HL-60 (cell line): ENCODE measurements around the gene TBX20.

Experiments used
- GABPA ChIP-seq: IDR thresholded peaks from 2 replicates; pipeline ENCODE4 v1.6.1; 2012; ENCODE audit warnings: low read depth
- POLR2AphosphoS5 ChIP-seq: IDR thresholded peaks from 2 replicates; pipeline ENCODE4 v1.6.1; 2012; ENCODE audit warnings: low read depth
- REST ChIP-seq: IDR thresholded peaks from 2 replicates; pipeline ENCODE4 v1.6.1; 2012; ENCODE audit warnings: low read depth; ENCODE audit not compliant: insufficient replicate concordance
- SPI1 ChIP-seq: IDR thresholded peaks from 2 replicates; pipeline ENCODE4 v1.6.1; 2012; ENCODE audit warnings: low read depth, mild to moderate bottlenecking, borderline replicate concordance
- TF ChIP-seq, protein P1 (sequence below): IDR thresholded peaks from one replicate; pipeline ENCODE4 v1.5.1; 2011; ENCODE audit warnings: low read length, control low read depth, inconsistent platforms; ENCODE audit not compliant: insufficient read depth

DNA sequence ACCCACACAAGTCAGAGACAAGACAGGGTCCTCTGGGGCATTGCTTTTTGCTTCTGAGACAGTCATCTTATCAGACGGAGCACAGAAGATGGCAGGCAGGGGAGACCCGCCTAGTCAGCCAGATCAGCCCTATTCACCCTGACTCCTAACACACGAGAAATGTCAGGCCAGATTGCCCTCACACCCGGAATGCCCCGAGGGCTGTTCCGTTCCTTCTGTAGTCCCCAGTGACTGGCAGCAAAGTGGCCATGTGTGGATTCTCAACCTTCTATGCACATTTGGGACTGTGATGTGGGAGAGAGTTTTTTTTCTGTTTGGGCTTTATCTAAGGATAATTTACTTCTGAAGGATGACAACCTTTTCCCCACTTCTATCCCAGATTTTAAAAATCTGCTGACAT lies 35.5 kb upstream of the TBX20 start:
- TF ChIP-seq, protein P1, sequence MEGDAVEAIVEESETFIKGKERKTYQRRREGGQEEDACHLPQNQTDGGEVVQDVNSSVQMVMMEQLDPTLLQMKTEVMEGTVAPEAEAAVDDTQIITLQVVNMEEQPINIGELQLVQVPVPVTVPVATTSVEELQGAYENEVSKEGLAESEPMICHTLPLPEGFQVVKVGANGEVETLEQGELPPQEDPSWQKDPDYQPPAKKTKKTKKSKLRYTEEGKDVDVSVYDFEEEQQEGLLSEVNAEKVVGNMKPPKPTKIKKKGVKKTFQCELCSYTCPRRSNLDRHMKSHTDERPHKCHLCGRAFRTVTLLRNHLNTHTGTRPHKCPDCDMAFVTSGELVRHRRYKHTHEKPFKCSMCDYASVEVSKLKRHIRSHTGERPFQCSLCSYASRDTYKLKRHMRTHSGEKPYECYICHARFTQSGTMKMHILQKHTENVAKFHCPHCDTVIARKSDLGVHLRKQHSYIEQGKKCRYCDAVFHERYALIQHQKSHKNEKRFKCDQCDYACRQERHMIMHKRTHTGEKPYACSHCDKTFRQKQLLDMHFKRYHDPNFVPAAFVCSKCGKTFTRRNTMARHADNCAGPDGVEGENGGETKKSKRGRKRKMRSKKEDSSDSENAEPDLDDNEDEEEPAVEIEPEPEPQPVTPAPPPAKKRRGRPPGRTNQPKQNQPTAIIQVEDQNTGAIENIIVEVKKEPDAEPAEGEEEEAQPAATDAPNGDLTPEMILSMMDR, result no peak
- TF ChIP-seq REST, result no peak
- TF ChIP-seq POLR2AphosphoS5, result no peak
- no peak for TF ChIP-seq SPI1
- no peak for TF ChIP-seq GABPA
